Measurements from ENCODE around the gene LAMTOR4.
"Not testable (repeated sequence)": the region's sequence is repeated elsewhere in the genome, so short reads cannot be mapped to it uniquely, and the experiment has no call there.

The LAMTOR4 gene

DNA sequence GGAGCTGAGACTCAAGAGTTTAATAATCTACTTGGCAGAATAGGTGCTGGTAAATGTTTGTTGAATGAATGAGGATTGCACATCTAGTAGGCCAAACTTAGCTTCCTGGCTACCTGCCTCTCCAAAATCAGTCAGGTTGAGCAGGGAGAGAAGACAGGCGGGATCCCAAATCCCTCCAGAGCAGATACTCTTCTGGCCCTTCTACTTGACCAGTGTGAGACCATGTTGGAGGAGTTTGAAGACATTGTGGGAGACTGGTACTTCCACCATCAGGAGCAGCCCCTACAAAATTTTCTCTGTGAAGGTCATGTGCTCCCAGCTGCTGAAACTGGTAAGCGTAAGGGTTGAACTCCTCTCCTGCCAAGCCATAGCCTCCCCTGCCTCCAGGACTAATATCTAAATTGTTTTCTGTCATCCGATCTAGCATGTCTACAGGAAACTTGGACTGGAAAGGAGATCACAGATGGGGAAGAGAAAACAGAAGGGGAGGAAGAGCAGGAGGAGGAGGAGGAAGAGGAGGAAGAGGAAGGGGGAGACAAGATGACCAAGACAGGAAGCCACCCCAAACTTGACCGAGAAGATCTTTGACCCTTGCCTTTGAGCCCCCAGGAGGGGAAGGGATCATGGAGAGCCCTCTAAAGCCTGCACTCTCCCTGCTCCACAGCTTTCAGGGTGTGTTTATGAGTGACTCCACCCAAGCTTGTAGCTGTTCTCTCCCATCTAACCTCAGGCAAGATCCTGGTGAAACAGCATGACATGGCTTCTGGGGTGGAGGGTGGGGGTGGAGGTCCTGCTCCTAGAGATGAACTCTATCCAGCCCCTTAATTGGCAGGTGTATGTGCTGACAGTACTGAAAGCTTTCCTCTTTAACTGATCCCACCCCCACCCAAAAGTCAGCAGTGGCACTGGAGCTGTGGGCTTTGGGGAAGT lies 24.2 kb upstream of the LAMTOR4 start:
- no peak for DNase-seq

DNA sequence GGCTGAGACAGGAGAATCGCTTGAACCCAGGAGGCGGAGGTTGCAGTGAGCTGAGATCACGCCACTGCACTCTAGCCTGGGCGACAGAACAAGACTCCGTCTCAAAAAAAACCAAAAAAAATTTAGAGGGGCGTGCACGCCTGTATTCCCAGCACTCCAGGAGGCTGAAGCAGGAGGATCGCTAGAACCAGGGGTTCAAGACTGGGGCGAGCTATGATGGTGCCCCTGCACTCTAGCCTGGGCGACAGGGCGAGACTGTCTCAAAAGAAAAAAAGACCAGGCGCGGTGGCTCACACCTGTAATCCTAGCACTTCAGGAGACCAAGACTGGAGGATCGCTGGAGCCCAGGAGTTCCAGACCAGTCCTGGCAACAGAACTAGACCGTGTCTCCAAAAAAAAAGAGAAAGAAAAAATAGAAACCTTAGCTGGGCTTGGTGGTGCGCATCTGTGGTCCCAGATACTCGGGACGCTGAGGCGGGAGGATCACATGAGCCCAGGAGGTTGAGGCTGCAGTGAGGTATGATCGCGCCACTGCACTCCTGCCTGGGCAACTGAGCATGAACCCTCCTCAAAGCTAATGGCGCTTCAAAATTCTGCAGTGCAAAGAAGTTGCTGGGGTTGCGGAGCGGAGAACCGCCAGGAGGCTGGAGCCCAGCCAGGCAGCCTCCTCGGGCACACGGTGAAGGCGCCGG lies 22.3 kb upstream of the LAMTOR4 start:
- no peak for DNase-seq

- DNase-seq: peak; percentile 91
These were observed 21.5 kb upstream of the LAMTOR4 start, which contains the start of gene MBLAC1 for GRCh38 chr7:100126931-100127865. Gene MBLAC1 (plus strand): TSS chr7:100126967. CDS start chr7:100127396, 429 bp downstream.

GRCh38 chr7:100127866-100128636 lies 20.7 kb upstream of the LAMTOR4 start:
- DNase-seq: no peak

DNA sequence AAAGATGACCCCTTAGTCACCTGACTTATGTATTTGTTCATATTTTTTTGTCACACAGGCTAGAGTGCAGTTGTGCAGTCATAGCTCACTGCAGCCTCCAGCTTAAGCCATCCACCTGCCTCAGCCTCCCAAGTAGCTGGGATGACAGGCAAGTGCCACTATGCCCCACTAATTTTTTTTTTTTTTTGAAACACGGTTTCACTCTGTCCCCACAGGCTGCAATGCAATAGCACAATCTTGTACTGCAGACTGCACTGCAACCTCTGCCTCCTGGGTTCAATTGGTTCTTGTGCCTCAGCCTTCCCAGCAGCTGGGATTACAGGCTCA lies 20.1 kb upstream of the LAMTOR4 start:
- no peak for DNase-seq

- DNase-seq: not testable (repeated sequence)
These were observed 18.5 kb upstream of the LAMTOR4 start for GRCh38 chr7:100130220-100130607.

DNA sequence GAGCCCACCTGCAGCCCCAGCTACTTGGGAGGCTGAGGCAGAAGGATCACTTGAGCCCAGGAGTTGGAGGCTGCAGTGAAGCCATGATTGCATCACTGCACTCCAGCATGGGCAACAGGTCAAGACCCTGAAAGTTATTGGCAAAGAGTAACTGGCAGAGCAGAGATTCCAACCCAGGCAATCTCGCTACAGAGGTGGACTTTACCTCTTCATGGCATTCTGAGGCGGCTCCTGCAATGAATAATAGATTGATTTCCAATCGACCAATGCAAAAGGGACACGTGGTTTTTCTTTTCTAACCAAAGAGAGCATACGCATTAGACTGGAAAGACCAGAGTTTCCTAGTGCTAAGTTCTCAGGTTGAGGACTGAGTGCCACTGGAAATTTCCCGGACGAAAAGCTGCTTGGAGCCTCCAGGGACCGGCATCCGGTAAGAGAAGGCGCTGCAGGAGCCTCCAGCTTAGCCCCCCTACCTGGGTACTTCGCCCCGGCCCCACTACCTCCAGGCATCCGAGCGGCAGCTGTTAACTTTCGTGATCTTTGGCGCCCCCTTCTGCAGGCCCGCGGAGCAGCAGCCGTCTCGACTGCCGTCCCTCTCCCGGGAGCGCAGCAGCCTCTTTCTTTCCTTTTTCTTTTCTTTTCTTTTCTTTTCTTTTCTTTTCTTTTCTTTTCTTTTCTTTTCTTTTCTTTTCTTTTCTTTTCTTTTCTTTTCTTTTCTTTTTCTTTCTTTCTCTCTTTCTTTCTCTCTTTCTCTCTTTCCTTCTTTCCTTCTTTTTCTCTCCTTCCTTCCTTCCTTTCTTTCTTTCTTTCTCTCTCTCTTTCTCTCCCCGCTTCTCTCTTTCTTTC lies 17.9 kb upstream of the LAMTOR4 start:
- peak; percentile 90 for DNase-seq

- no peak for DNase-seq
These were observed 16.6 kb upstream of the LAMTOR4 start for GRCh38 chr7:100132126-100132525.

DNA sequence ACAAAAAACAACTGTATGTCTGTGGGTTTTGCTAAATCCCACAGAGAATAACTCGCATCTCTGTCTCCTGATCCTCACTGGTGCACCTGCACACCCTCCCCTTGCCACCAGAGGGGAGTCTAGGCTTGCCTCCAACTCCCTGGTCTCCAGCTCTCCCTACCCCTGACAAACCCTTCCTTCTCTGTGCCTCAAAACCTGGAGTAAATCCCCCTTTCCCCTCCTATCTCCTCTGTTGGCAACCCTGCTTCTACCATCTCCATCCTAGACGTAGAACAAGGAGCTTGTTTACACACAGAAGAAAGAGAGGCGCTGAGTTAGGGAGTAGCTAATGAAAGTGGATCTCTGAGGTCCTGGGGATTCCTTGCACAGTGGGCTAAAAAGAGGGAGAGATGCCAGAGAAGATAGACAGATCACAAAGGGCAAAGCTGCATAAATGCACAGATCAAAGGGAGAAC lies 16.0 kb upstream of the LAMTOR4 start:
- peak; percentile 48 for DNase-seq

GRCh38 chr7:100137851-100138760 lies 10.6 kb upstream of the LAMTOR4 start:
- no peak for DNase-seq

- DNase-seq: no peak
These were observed 7.2 kb upstream of the LAMTOR4 start for GRCh38 chr7:100141555-100141949.

GRCh38 chr7:100142461-100142860 lies 6.3 kb upstream of the LAMTOR4 start:
- no peak for DNase-seq

DNA sequence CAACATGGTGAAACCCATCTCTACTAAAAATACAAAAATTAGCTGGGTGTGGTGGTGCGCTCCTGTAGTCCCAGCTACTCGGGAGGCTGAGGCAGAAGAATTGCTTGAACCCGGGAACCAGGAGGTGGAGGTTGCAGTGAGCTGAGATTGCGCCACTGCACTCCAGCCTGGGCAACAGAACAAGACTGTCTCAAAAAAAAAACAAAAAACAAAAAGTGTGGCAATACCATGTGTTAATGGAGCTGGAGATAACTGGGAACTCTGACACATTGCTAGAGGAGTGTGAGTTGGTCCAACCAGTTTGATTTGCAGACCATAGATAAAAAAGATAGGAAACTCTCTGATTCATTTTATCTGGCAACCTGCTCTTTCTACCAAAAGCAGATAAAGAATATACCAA lies 2.4 kb upstream of the LAMTOR4 start:
- DNase-seq: not testable (repeated sequence)

GRCh38 chr7:100147278-100147677 lies 1.4 kb upstream of the LAMTOR4 start:
- no peak for DNase-seq

- DNase-seq: no peak
These were observed 526 bp upstream of the LAMTOR4 start for GRCh38 chr7:100148225-100148558.

DNA sequence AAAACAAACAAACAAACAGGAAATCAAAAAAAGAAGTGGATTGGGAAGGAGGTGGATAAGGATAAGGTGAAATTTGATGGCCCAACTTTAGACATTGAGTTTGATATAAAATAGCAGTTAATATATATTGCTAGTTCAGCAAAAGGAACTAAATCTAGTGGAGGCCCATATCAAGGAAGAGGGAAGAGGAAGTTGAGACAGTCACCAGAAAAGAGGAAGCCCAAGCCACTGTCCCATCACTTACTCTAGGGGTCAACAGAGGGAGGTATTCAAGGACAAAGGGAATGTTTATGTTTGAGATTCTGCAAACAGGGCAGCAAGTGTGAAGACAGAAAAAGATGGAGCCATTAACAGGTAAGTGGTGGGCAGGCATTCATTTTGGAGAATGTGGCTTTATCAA lies 3.7 kb downstream of the LAMTOR4 start:
- DNase-seq: no peak

GRCh38 chr7:100152937-100153666 lies 4.4 kb downstream of the LAMTOR4 start:
- DNase-seq: no peak

DNA sequence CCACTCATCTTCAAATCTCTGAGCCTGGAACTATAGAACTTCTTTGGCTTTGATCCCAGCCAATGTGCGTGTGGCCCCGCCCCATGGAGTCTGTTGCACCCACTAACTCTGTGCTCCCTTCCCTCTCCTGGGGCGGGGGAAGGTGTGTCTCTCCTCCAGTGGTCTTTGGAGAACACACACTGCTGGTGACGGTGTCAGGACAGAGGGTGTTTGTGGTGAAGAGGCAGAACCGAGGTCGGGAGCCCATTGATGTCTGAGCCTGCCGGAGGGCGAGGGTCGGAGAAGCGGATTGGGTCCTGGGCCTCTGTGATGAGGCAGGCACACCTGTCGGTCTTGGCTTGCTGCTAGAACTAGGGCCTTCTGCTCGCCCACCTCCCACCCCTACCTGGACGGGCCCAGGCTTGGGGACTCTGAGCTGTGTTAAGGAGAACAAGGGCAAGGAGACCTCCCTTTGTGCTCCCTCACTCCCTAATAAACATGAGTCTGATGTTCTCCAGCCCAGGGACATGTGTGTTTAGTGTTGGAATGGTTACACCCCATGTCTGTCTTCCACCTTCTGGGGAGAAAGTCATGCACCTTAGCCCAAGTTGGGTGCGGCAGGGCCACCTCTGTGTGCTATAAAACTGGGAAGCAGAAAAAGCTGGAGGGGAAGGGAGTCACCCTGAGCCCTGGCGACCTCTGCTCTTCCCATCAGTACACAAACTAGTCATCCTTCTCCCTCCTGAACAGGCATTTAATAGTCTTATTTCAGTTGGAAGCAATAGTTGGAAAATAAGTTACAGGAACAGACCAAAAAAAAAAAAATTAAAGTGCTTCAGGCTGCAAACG lies 5.2 kb downstream of the LAMTOR4 start:
- no peak for DNase-seq

All from activated CD4-positive, CD25-positive, alpha-beta regulatory T cell treated with anti-CD3 and anti-CD28 coated beads, Interleukin-2, amount 50 U/mL, for 72 hours (primary cell).